GM12878 (cell line): ENCODE data around the gene APOBEC3C. TPM values are rescaled to one million over a fixed set of nuclear protein-coding genes. Genes with fewer than 3 reads are reported as not detected.

Experiments used
- ATAC-seq: fragments of 200-7000 bp; cut with Tn5 transposase; 3 replicates; pipeline ENCODE4 v1.9.1; 2020; ENCODE audit warnings: mild to moderate bottlenecking, moderate library complexity
- Bru-seq: library from RNA; stranded (reverse); fragments of 400-500 nt; gene quantifications from one replicate; lab custom pipeline; 2021; lab: Mats Ljungman, UMichigan
- BruChase-seq, 2 experiments: library from RNA; stranded (reverse); fragments of 400-500 nt; gene quantifications; one replicate each; lab custom pipeline; 2021; lab: Mats Ljungman, UMichigan
- BruUV-seq: library from RNA; stranded (reverse); fragments of 400-500 nt; replicated peaks from 2 replicates; lab custom pipeline; 2021; lab: Mats Ljungman, UMichigan
- CTCF ChIA-PET: fragments of 300-600 bp; sonication (Branson Sonifier 250); formaldehyde crosslinking; extraction: SDS; loops from one replicate; lab custom pipeline; 2021; ENCODE audit warnings: inconsistent platforms; lab: Yijun Ruan, JAX
- POLR2A ChIA-PET: fragments of 350-600 bp; formaldehyde crosslinking; extraction: SDS; loops from one replicate; lab custom pipeline; 2021; ENCODE audit warnings: inconsistent platforms; lab: Charles Lee
- RAD21 ChIA-PET: fragments of 300-600 bp; sonication (Branson Sonifier 250); formaldehyde crosslinking; loops from one replicate; lab custom pipeline; 2023; ENCODE audit warnings: antibody characterized with exemption; ENCODE audit not compliant: unreplicated experiment; lab: Charles Lee
- SMC1A ChIA-PET: fragments of 300-600 bp; sonication (Branson Sonifier 250); formaldehyde crosslinking; loops from one replicate; lab custom pipeline; 2023; ENCODE audit not compliant: unreplicated experiment, uncharacterized antibody; lab: Charles Lee
- DNase-seq: peaks from one replicate; pipeline ENCODE4 v3.0.0-alpha.2; 2011; ENCODE audit warnings: low read depth, low spot score
- FAIRE-seq: peaks from 3 replicates; lab custom pipeline; 2011; peaks lifted over from hg19 to GRCh38; lab: Jason Lieb, UNC
- H2AFZ ChIP-seq: 2 replicates; pipeline ENCODE4 v1.6.0; 2011; ENCODE audit warnings: low read depth, low read length, control low read depth; ENCODE audit not compliant: control insufficient read depth
- H3K27ac ChIP-seq: 2 replicates; pipeline ENCODE4 v1.5.1; 2011; ENCODE audit warnings: control low read depth; ENCODE audit not compliant: control insufficient read depth, insufficient read depth
- H3K27me3 ChIP-seq, 2 experiments: replicated peaks in 1 of 2; 2 replicates each; pipeline versions ENCODE4 v1.6.0 to v1.6.1; 2011; ENCODE audit warnings: low read length in 1 of 2; ENCODE audit not compliant: control insufficient read depth in 2 of 2, insufficient read depth in 2 of 2
- H3K36me3 ChIP-seq, 2 experiments: 2 replicates each; pipeline ENCODE4 v1.5.1; 2011; ENCODE audit warnings: low read length in 1 of 2; ENCODE audit not compliant: control insufficient read depth in 2 of 2, insufficient read depth in 2 of 2
- H3K4me1 ChIP-seq: 2 replicates; pipeline ENCODE4 v1.6.1; 2011; ENCODE audit warnings: mild to moderate bottlenecking, low read length, moderate library complexity, mixed read lengths; ENCODE audit not compliant: control insufficient read depth, insufficient read depth
- H3K4me2 ChIP-seq: 2 replicates; pipeline ENCODE4 v1.6.0; 2011; ENCODE audit warnings: control low read depth; ENCODE audit not compliant: control insufficient read depth, insufficient read depth
- H3K4me3 ChIP-seq: fragments of 200-600 bp; sonication (generic); 2 replicates; pipeline ENCODE4 v1.5.1; 2016
- H3K79me2 ChIP-seq: 2 replicates; pipeline ENCODE4 v1.6.0; 2011; ENCODE audit warnings: low read length; ENCODE audit not compliant: control insufficient read depth, insufficient read depth
- H3K9ac ChIP-seq: 2 replicates; pipeline ENCODE4 v1.8.0; 2011; ENCODE audit warnings: low read length, control low read depth, mixed read lengths; ENCODE audit not compliant: control insufficient read depth, insufficient read depth
- H3K9me3 ChIP-seq: replicated peaks from 3 replicates; pipeline ENCODE4 v1.5.1; 2011; ENCODE audit warnings: mild to moderate bottlenecking, low read length; ENCODE audit not compliant: control insufficient read depth, insufficient read depth
- H4K20me1 ChIP-seq: 2 replicates; pipeline ENCODE4 v1.6.0; 2011; ENCODE audit not compliant: control insufficient read depth, insufficient read depth
- BACH1 ChIP-seq: fragments of 450-650 bp; IDR thresholded peaks from 2 replicates; pipeline ENCODE4 v1.6.1; 2017; ENCODE audit warnings: mild to moderate bottlenecking, borderline replicate concordance
- IKZF2 ChIP-seq, 2 experiments: fragments of 450-650 bp; IDR thresholded peaks; 2 replicates each; pipeline ENCODE4 v1.6.1; 2017; ENCODE audit warnings: mild to moderate bottlenecking in 2 of 2, moderate library complexity in 2 of 2
- LARP7 ChIP-seq: fragments of 450-650 bp; IDR thresholded peaks from 2 replicates; pipeline ENCODE4 v1.6.1; 2017; ENCODE audit warnings: mild to moderate bottlenecking
- MEF2A ChIP-seq: IDR thresholded peaks from 2 replicates; pipeline ENCODE4 v1.6.1; 2011; ENCODE audit warnings: low read depth, mild to moderate bottlenecking, low read length, moderate library complexity; ENCODE audit not compliant: insufficient read depth
- ZSCAN29 ChIP-seq: fragments of 450-650 bp; IDR thresholded peaks from 2 replicates; pipeline ENCODE4 v1.6.1; 2017; ENCODE audit warnings: mild to moderate bottlenecking, moderate library complexity
- WGBS: methylation state at CpG from one replicate; pipeline ENCODE4 v1.1.6; 2016; ENCODE audit warnings: low lambda C conversion rate; ENCODE audit not compliant: insufficient replicate concordance, insufficient coverage; ENCODE audit errors: missing lambda C conversion rate; 5-methylcytosine and 5-hydroxymethylcytosine counted together
- in situ Hi-C: fragments of 300-500 bp; cut with MboI; formaldehyde crosslinking; loops from 9 replicates; pipeline ENCODE4 v1.14.3; 2018; ENCODE audit warnings: mixed read lengths
- intact Hi-C: fragments of 100-400 bp; cut with micrococcal nuclease; formaldehyde crosslinking; loops from one replicate; pipeline ENCODE4 v1.14.2; 2022; ENCODE audit not compliant: unreplicated experiment
- long read RNA-seq, 2 experiments: library from polyadenylated mRNA; unstranded; transcript quantifications; one replicate each; pipeline ENCODE4 v2.0.0, GENCODE V29; 2019 to 2020
- polyA minus RNA-seq, 3 experiments: library from RNA; depleted of rRNA, polyadenylated mRNA; stranded (reverse); fragments of >200 nt; gene quantifications; 2 replicates each; pipeline ENCODE4 v1.2.3, GENCODE V29; 2011
- polyA plus RNA-seq, 11 experiments: library from polyadenylated mRNA; depleted of rRNA in 4 of 11; unstranded in 6 of 11; stranded (reverse) in 5 of 11; fragments of >200 nt; fragmentation: Nextera tagmentation in 4 of 11; fragmentation: Illumina TruSeq in 1 of 11; extraction: Ambion mirVana in 4 of 11; extraction: Trizol in 1 of 11; gene quantifications; 1 replicate in 1 of 11; 2 replicates in 10 of 11; pipeline versions ENCODE4 v1.2.1 to v1.2.3, GENCODE V29; 2011 to 2016; ENCODE audit warnings: inconsistent platforms in 2 of 11, missing spikeins in 2 of 11, low read depth in 1 of 11
- total RNA-seq, 4 experiments: library from RNA; depleted of rRNA in 3 of 4; stranded (reverse); fragments of >200 nt in 3 of 4; fragmentation: Illumina TruSeq in 1 of 4; extraction: Trizol in 1 of 4; gene quantifications; 2 replicates each; pipeline versions ENCODE4 v1.2.1 to v1.2.3, GENCODE V29; 2013 to 2021
- TF ChIP-seq, protein P1 (sequence below): fragments of 450-650 bp; IDR thresholded peaks from 2 replicates; pipeline ENCODE4 v1.6.1; 2017; ENCODE audit warnings: mild to moderate bottlenecking, low read depth, inconsistent platforms; ENCODE audit not compliant: poor library complexity, severe bottlenecking
- TF ChIP-seq, protein P2 (sequence below): IDR thresholded peaks from 2 replicates; pipeline ENCODE4 v1.6.1; 2011; ENCODE audit warnings: borderline replicate concordance, low read depth, mild to moderate bottlenecking, moderate library complexity, low read length; ENCODE audit not compliant: insufficient read depth, poor library complexity, severe bottlenecking
- TF ChIP-seq, protein P3 (sequence below): fragments of 450-650 bp; IDR thresholded peaks from 2 replicates; pipeline ENCODE4 v1.6.1; 2017; ENCODE audit warnings: mild to moderate bottlenecking, moderate library complexity

The APOBEC3C gene
- 12.0 and 12.6 TPM in 2 replicates for total RNA-seq (2013; cell fraction: nucleolus; rRNA removed)
- total RNA-seq (2014; rRNA removed) (21.7 and 22.9 TPM in 2 replicates), total RNA-seq (2014; rRNA removed; fragmentation: Illumina TruSeq; extraction: Trizol) (21.5 and 23.3 TPM in 2 replicates), total RNA-seq (2021) (143 and 147 TPM in 2 replicates), polyA plus RNA-seq (2011; rRNA removed) (56.5 and 69.4 TPM in 2 replicates), polyA plus RNA-seq (2014; fragmentation: Illumina TruSeq; extraction: Trizol) (143 and 168 TPM in 2 replicates), polyA plus RNA-seq (2014; fragmentation: Nextera tagmentation; extraction: Ambion mirVana) (100 to 1,000 TPM; 258 to 290 TPM), polyA plus RNA-seq (2014; rRNA removed) (92.0 and 97.5 TPM in 2 replicates), polyA plus RNA-seq (2016; fragmentation: Nextera tagmentation; extraction: Ambion mirVana) (100 to 1,000 TPM; 248 to 271 TPM), polyA minus RNA-seq (2011; rRNA and poly(A)+ RNA removed) (32.8 and 47.2 TPM in 2 replicates), Bru-seq, nascent RNA (percentile 89 among the genes with signal in this experiment), BruChase-seq, experiment 1, labeled RNA remaining after a 6-hour chase (percentile 99 among the genes with signal in this experiment), BruChase-seq, experiment 2, labeled RNA remaining after a 2-hour chase (percentile 98 among the genes with signal in this experiment)
- 73.5 TPM for polyA plus RNA-seq (2011; ENCODE audit: low read depth)
- polyA plus RNA-seq (2011; cell fraction: cytosol; rRNA removed): 71.6 and 80.6 TPM in 2 replicates
- 31.6 and 32.5 TPM in 2 replicates for polyA plus RNA-seq (2011; cell fraction: nucleus; rRNA removed)
- polyA plus RNA-seq (2012): 77.5 and 80.8 TPM in 2 replicates
- 32.3 and 36.1 TPM in 2 replicates for polyA minus RNA-seq (2011; cell fraction: cytosol; rRNA and poly(A)+ RNA removed)
- polyA minus RNA-seq (2011; cell fraction: nucleus; rRNA and poly(A)+ RNA removed): 7.1 and 9.9 TPM in 2 replicates
- long read RNA-seq, experiment 1, transcript APOBEC3C-201 (4 exons, 2,818 nt): major isoform, 179 of 197 reads
- long read RNA-seq, experiment 1, partial matches to known transcripts: 13 of 197 reads
- long read RNA-seq, experiment 1, other reads (novel, unspliced or antisense): 4 of 197 reads
- long read RNA-seq, experiment 2, transcript APOBEC3C-201 (4 exons, 2,818 nt): major isoform, 101 of 102 reads
- long read RNA-seq, experiment 2, partial matches to known transcripts: 0 of 102 reads
- long read RNA-seq, experiment 2, other reads (novel, unspliced or antisense): 1 of 102 reads

DNA sequence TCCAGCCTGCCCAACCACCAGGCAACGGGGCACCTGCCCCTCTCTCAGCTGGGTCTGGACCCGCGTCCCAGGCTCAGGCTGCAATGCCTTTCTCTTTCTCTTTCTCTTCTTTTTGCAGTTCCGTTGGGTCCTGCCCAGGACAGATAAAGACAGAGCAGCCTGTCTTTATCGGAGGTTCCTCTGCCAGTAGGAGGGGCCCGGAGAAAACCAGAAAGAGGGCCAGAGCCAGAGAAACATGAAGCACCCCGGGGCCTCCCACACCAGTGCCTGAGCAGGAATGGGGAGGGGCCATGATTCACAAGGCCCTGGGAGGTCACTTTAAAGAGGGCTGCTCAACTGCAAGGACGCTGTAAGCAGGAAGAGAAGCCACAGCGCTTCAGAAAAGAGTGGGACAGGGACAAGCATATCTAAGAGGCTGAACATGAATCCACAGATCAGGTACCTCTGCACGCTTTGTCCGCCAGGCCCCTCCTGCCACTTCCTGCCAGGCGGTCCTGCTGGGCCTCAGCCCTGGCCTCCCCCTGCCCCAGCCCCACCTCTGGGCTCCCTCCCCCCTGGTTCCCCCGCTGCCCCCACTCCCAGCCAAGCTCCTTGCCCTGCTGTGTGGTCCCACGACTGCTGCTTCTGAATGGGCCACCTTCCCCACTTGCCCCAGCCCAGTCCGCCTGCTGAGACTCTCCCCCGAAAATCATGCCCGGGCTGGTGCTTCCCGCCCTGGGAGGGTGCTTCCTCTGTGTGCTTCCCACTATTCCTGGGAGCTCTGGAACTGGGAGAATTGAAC lies at the start of gene APOBEC3C:
TSS of gene APOBEC3C (plus strand) at position 316 of the 781 bp plus-strand sequence. CDS start at position 422, 106 bp downstream.
- POLR2A ChIA-PET: interaction anchor here (0.6 to 1.8 kb wide), 9 partner anchors 8 to 134 kb away, joined by 3 to 7 read pairs (median 5); no protein-coding TSS in a partner anchor
- Histone ChIP-seq H4K20me1 (no peaks in the 10 kb centered on the region), H3K4me2 (peak within 1 kb of the TSS; percentile 84), H3K36me3 (peaks cover 0 to 4% of the 10 kb centered on the region in 2 experiments; a peak in 2 of 4 replicates), H2AFZ (peak within 1 kb of the TSS; percentile 80), H3K4me1 (peaks cover 6% of the 10 kb centered on the region), H3K27ac (peak within 1 kb of the TSS; percentile 94), H3K79me2 (peaks cover 25% of the 10 kb centered on the region), H3K9me3 (no peaks in the 10 kb centered on the region), H3K4me3 (peak within 1 kb of the TSS; percentile 98), H3K9ac (peak within 1 kb of the TSS; percentile 95), H3K27me3 (no peaks in the 10 kb centered on the region)
- FAIRE-seq (peak; percentile 87), ATAC-seq (peak; percentile 97), DNase-seq (peak; percentile 79)
- CTCF ChIA-PET: interaction anchor here (0.7 to 2.6 kb wide), 11 partner anchors 11 to 303 kb away, joined by 3 to 18 read pairs (median 4); no protein-coding TSS in a partner anchor
- 1% methylated on average over 15 of the region's 18 CpGs for WGBS
- in situ Hi-C loops (no loop called here), intact Hi-C loops (loop anchor here (2.0 kb wide), 2 partner anchors 53 to 103 kb away; no protein-coding TSS in a partner anchor)
- BruUV-seq: no TSS peak
- RAD21 ChIA-PET: interaction anchor here (0.6 to 3.0 kb wide), 9 partner anchors 29 to 189 kb away, joined by 3 to 12 read pairs (median 4); no protein-coding TSS in a partner anchor
- SMC1A ChIA-PET: interaction anchor here (0.7 to 3.1 kb wide), 8 partner anchors 11 to 160 kb away, joined by 3 to 8 read pairs (median 5); no protein-coding TSS in a partner anchor
- TF ChIP-seq, protein P1, sequence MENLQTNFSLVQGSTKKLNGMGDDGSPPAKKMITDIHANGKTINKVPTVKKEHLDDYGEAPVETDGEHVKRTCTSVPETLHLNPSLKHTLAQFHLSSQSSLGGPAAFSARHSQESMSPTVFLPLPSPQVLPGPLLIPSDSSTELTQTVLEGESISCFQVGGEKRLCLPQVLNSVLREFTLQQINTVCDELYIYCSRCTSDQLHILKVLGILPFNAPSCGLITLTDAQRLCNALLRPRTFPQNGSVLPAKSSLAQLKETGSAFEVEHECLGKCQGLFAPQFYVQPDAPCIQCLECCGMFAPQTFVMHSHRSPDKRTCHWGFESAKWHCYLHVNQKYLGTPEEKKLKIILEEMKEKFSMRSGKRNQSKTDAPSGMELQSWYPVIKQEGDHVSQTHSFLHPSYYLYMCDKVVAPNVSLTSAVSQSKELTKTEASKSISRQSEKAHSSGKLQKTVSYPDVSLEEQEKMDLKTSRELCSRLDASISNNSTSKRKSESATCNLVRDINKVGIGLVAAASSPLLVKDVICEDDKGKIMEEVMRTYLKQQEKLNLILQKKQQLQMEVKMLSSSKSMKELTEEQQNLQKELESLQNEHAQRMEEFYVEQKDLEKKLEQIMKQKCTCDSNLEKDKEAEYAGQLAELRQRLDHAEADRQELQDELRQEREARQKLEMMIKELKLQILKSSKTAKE: no peak
- TF ChIP-seq ZSCAN29 (no peak), IKZF2 (IDR thresholded peaks at IDR 0.05) (peak in 1 of 2 experiments; percentile 36; a peak in 1 of 4 replicates), MEF2A (peak; percentile 60; the same call in 1 of the 2 replicates), BACH1 (no peak), LARP7 (no peak)
- TF ChIP-seq, protein P2, sequence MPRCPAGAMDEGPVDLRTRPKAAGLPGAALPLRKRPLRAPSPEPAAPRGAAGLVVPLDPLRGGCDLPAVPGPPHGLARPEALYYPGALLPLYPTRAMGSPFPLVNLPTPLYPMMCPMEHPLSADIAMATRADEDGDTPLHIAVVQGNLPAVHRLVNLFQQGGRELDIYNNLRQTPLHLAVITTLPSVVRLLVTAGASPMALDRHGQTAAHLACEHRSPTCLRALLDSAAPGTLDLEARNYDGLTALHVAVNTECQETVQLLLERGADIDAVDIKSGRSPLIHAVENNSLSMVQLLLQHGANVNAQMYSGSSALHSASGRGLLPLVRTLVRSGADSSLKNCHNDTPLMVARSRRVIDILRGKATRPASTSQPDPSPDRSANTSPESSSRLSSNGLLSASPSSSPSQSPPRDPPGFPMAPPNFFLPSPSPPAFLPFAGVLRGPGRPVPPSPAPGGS: no peak
- TF ChIP-seq, protein P3, sequence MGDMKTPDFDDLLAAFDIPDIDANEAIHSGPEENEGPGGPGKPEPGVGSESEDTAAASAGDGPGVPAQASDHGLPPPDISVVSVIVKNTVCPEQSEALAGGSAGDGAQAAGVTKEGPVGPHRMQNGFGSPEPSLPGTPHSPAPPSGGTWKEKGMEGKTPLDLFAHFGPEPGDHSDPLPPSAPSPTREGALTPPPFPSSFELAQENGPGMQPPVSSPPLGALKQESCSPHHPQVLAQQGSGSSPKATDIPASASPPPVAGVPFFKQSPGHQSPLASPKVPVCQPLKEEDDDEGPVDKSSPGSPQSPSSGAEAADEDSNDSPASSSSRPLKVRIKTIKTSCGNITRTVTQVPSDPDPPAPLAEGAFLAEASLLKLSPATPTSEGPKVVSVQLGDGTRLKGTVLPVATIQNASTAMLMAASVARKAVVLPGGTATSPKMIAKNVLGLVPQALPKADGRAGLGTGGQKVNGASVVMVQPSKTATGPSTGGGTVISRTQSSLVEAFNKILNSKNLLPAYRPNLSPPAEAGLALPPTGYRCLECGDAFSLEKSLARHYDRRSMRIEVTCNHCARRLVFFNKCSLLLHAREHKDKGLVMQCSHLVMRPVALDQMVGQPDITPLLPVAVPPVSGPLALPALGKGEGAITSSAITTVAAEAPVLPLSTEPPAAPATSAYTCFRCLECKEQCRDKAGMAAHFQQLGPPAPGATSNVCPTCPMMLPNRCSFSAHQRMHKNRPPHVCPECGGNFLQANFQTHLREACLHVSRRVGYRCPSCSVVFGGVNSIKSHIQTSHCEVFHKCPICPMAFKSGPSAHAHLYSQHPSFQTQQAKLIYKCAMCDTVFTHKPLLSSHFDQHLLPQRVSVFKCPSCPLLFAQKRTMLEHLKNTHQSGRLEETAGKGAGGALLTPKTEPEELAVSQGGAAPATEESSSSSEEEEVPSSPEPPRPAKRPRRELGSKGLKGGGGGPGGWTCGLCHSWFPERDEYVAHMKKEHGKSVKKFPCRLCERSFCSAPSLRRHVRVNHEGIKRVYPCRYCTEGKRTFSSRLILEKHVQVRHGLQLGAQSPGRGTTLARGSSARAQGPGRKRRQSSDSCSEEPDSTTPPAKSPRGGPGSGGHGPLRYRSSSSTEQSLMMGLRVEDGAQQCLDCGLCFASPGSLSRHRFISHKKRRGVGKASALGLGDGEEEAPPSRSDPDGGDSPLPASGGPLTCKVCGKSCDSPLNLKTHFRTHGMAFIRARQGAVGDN: peak; percentile 68; the same call in 1 of the 2 replicates
